ENCODE measurements around the gene PIGR. TPM values are rescaled to one million over a fixed set of nuclear protein-coding genes. Genes with fewer than 3 reads are reported as not detected.

Gene PIGR
- total and polyA plus RNA-seq, 8 donors: 7.1 to 83.4 (median 33.5) TPM

DNA sequence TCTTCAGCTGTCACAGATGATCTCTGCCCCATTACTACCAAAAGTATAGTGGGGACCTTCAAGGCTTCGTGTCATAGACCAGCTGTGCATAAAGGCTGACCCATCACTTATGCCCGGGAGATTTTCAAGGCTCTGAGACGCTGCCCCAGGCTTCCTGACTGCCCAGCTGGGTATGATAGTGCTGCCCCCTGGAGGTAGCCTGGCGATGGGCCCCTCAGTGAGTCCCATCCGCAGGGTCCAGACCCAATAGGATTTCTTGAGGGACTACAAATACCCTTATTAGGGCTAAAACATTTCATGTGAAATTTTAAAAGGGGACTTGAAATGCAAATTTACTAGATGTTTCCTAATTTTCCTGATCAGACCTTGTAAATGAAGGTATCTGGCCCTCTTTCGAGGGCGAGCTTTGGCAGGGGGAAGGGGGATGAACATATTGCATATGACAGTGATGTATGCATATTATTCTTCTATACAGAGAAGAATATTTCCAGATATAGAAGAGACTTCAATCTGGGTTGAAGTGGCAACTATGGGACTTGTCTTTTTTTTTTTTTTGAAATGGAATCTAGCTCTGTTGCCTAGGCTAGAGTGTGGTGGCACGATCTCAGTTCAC is 12.8 kb downstream of the PIGR start:
- Histone ChIP-seq H3K27me3 (no peaks in the 10 kb centered on the region), H3K4me3 (no peak overlapping the region), H3K36me3 (no peaks in the 10 kb centered on the region), H3K27ac (no peak overlapping the region), H3K9me3 (no peaks in the 10 kb centered on the region), H3K4me1 (no peaks in the 10 kb centered on the region)
- ATAC-seq: peak in 3 of 4 donors; percentile 40 to 58 (median 46)
- intact Hi-C loops (cut with DNase I): no loop called here
- DNase-seq: peak in 2 of 6 donors; percentile 31 to 46
- 65% methylated on average over 8 of the region's 8 CpGs for WGBS, 2 donors
- no peak for FAIRE-seq
- TF ChIP-seq, protein P1, sequence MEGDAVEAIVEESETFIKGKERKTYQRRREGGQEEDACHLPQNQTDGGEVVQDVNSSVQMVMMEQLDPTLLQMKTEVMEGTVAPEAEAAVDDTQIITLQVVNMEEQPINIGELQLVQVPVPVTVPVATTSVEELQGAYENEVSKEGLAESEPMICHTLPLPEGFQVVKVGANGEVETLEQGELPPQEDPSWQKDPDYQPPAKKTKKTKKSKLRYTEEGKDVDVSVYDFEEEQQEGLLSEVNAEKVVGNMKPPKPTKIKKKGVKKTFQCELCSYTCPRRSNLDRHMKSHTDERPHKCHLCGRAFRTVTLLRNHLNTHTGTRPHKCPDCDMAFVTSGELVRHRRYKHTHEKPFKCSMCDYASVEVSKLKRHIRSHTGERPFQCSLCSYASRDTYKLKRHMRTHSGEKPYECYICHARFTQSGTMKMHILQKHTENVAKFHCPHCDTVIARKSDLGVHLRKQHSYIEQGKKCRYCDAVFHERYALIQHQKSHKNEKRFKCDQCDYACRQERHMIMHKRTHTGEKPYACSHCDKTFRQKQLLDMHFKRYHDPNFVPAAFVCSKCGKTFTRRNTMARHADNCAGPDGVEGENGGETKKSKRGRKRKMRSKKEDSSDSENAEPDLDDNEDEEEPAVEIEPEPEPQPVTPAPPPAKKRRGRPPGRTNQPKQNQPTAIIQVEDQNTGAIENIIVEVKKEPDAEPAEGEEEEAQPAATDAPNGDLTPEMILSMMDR (IDR thresholded peaks at IDR 0.05): peak; percentile 33 to 43 (median 40)

DNA sequence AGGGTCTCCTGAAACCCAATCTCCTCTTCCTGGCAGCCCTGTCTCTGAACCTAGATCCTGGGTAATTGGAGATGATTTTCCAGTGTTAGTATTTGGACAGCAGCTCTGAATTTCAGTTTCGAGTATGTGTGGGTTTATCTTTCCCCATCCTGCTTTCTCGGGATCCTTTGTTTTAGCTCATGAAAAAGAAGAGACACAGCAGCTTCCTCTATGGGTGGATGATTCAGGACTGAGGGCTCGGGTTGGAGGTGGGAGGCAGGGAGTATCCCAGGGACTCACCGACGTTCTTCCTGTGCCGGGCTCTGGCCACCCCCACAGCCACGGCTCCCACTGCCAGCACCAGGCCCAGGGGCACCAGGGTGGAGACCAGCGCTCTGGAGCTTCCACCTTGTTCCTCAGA is 14.1 kb downstream of the PIGR start:
- intact Hi-C loops (cut with DNase I): no loop called here

DNA sequence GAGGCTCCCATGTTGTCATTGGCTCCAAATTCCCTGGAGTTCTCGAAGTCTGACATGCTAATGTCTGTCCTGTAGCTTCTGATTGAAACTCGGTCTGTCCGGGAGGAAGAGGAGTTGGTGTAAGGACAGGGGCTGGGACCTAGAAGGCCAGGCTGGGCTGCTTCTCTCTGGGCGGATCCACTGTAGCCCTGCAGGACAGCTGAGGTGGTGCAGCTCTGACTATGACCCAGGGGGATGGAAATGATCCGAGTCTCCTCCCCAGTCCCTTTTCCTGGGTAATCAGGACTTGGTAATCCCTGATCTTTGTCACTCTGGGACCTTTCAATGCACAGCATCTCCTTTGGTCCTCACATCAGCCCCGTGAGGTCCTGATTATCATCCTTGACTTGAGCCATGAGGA is 14.6 kb downstream of the PIGR start:
- FAIRE-seq: no peak
- ATAC-seq: no peak
- 73 to 81% methylated on average over 6 of the region's 6 CpGs for WGBS, 2 donors

More for the DNA sequence above, 14.1 kb downstream of the PIGR start:
- DNase-seq (no peak), FAIRE-seq (no peak), ATAC-seq (no peak)
- no peaks in the 10 kb centered on the region for H3K27me3 ChIP-seq
- no peak overlapping the region for H3K4me3 ChIP-seq
- no peaks in the 10 kb centered on the region for H3K36me3 ChIP-seq
- no peak overlapping the region for H3K27ac ChIP-seq
- no peaks in the 10 kb centered on the region for H3K4me1 ChIP-seq
- TF ChIP-seq, protein P1 (IDR thresholded peaks at IDR 0.05): no peak
- no peaks in the 10 kb centered on the region for H3K9me3 ChIP-seq
- 70 to 75% methylated on average over 8 of the region's 8 CpGs for WGBS, 2 donors

DNA sequence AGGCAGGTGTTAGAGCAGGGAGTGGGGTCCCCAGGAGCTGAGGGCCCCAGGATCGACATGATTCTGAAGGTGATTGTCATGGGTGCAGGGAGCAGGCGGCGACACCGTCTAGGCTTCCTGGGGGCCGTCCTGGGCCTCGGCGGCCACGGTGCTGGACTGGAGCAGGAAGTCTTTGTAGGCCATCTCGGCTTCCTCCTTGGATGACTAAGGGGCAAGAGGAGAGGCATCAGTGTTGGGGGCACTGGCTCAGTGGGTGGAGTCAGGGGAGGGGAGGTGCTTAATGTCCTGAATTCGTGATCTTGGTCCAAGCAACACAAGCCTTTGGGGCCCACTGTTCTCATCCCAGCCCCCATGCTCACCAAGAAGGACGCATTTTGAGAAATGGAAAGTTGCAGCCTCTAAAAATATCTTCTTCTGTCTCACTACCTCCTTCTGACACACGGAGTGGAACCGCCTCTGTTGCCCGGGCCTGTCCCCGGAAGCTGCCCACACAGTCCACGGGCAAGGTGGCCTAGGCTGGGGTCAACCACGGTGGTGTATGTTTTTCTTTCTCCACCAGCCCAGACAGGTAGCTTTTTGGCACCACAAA is 16.0 kb downstream of the PIGR start:
- no peaks in the 10 kb centered on the region for H3K4me1 ChIP-seq
- H3K27ac ChIP-seq: no peak overlapping the region
- DNase-seq: no peak
- H3K27me3 ChIP-seq: no peaks in the 10 kb centered on the region
- H3K9me3 ChIP-seq: no peaks in the 10 kb centered on the region
- H3K36me3 ChIP-seq: no peaks in the 10 kb centered on the region
- peak in 2 of 4 donors; percentile 8 to 38 for ATAC-seq
- TF ChIP-seq, protein P1 (IDR thresholded peaks at IDR 0.05): no peak
- FAIRE-seq: no peak
- H3K4me3 ChIP-seq: no peak overlapping the region
- intact Hi-C loops (cut with DNase I): no loop called here
- WGBS, 2 donors: 84 to 89% methylated on average over 17 of the region's 17 CpGs

More for the DNA sequence above, 14.6 kb downstream of the PIGR start:
- intact Hi-C loops (cut with DNase I): no loop called here
- Histone ChIP-seq H3K9me3 (no peaks in the 10 kb centered on the region), H3K27me3 (no peaks in the 10 kb centered on the region), H3K27ac (no peak overlapping the region), H3K4me3 (no peak overlapping the region), H3K36me3 (no peaks in the 10 kb centered on the region), H3K4me1 (no peaks in the 10 kb centered on the region)
- TF ChIP-seq, protein P1 (IDR thresholded peaks at IDR 0.05): no peak
- no peak for DNase-seq

DNA sequence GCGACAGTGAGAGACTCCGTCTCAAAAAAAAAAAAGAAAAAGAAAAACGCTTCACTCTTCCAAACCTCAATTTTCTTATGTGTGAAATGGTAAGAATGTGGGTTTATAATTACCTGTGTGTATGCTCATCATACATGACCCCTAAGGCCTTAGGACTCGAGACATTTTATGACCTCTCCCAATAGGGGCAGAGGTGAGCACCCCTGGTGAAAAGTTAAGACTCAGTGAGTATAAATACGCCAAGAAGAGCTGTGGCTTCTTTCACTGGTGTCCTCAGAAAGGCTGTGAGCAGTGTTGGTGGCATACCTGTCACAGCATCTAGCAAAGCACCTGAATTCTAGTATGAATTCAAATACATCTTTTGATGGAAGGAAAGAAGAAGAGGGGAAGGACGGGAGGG is 16.7 kb downstream of the PIGR start:
- ATAC-seq (no peak), FAIRE-seq (no peak), DNase-seq (no peak)
- no peaks in the 10 kb centered on the region for H3K4me1 ChIP-seq
- no peak overlapping the region for H3K4me3 ChIP-seq
- no peaks in the 10 kb centered on the region for H3K36me3 ChIP-seq
- TF ChIP-seq, protein P1 (IDR thresholded peaks at IDR 0.05): no peak
- no peak overlapping the region for H3K27ac ChIP-seq
- intact Hi-C loops (cut with DNase I): no loop called here
- no peaks in the 10 kb centered on the region for H3K27me3 ChIP-seq
- whole genome bisulfite sequencing, 2 donors: 82 to 86% methylated on average over 6 of the region's 6 CpGs
- H3K9me3 ChIP-seq: no peaks in the 10 kb centered on the region
